ENCODE data around the gene SNX21. TPM values are rescaled to one million over a fixed set of nuclear protein-coding genes. Genes with fewer than 3 reads are reported as not detected.

Gene SNX21
- total and polyA plus RNA-seq, 2 donors (not counting 1 experiment from before 2014, with no cell fraction given), result 2.2 to 2.4 TPM

DNA sequence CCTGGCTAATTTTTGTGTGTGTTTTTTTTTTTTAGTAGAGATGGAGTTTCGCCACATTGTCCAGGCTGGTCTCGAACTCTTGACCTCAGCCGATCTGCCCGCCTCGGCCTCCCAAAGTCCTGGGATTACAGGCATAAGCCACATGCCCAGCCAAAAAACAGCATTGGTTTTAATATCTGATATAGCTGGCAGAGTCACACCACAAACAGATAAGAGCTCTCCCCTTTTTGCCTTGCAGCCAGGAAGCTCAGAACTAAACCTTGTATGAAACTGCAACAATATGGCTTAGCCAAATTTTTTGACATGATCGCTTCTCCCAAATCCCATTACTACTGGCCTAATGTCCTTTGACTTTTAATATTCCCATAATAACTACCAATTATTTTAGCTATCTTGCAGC, 18.7 kb downstream of the SNX21 start:
- no peaks in the 10 kb centered on the region for H3K9me3 Mint-ChIP-seq (ENCODE audit: insufficient read depth)
- 100% methylated on average over 4 of the region's 6 CpGs for WGBS (ENCODE audit: insufficient coverage)
- Histone ChIP-seq H3K9me3 (ENCODE audit: control extremely low read depth in 1 of 3, control insufficient read depth in 2 of 3, insufficient read depth in 1 of 3, low read length in 2 of 3) (no peaks in the 10 kb centered on the region), H3K4me1 (ENCODE audit: control insufficient read depth in 2 of 2, insufficient read depth in 2 of 2, low read length in 2 of 2) (peaks cover 11 to 19% of the 10 kb centered on the region in 2 donors), H3K27me3 (replicated peaks in 1 of 4; ENCODE audit: control extremely low read depth in 1 of 4, control insufficient read depth in 3 of 4, insufficient read depth in 4 of 4, low read length in 3 of 4) (no peaks in the 10 kb centered on the region), H3K27ac (ENCODE audit: low read length in 2 of 2) (no peak overlapping the region), H4K20me1 (ENCODE audit: control insufficient read depth, insufficient read depth, low read length, poor library complexity, severe bottlenecking) (no peaks in the 10 kb centered on the region), H3K9ac (ENCODE audit: low read length) (no peak overlapping the region), H3K4me3 (ENCODE audit: control extremely low read depth in 1 of 5, extremely low read depth in 1 of 5, insufficient read depth in 1 of 5, low read depth in 2 of 5, low read length in 4 of 5) (no peak overlapping the region), H2AFZ (ENCODE audit: insufficient read depth, low read depth, low read length, poor library complexity, severe bottlenecking) (no peak overlapping the region), H3K4me2 (replicated peaks; ENCODE audit: low read depth, low read length, poor library complexity, severe bottlenecking) (no peak overlapping the region), H3K36me3 (replicated peaks in 1 of 2; ENCODE audit: control extremely low read depth in 1 of 2, control insufficient read depth in 1 of 2, extremely low read depth in 1 of 2, insufficient read depth in 2 of 2, low read length in 1 of 2) (peaks cover 0 to 47% of the 10 kb centered on the region in 2 experiments), H3K79me2 (ENCODE audit: control insufficient read depth, insufficient read depth, low read length) (peaks cover 52% of the 10 kb centered on the region)
- no peak overlapping the region for H3K27ac Mint-ChIP-seq
- H3K27me3 Mint-ChIP-seq, result no peaks in the 10 kb centered on the region
- H3K4me1 Mint-ChIP-seq, result peaks cover 20% of the 10 kb centered on the region
- CTCF ChIA-PET, result interaction anchor here (1.8 kb wide), 1 partner anchor 54 kb away, joined by 3 read pairs; no protein-coding TSS in a partner anchor
- DNase-seq (no peak), ATAC-seq (ENCODE audit: low read depth) (no peak)
- TF ChIP-seq, protein P1, sequence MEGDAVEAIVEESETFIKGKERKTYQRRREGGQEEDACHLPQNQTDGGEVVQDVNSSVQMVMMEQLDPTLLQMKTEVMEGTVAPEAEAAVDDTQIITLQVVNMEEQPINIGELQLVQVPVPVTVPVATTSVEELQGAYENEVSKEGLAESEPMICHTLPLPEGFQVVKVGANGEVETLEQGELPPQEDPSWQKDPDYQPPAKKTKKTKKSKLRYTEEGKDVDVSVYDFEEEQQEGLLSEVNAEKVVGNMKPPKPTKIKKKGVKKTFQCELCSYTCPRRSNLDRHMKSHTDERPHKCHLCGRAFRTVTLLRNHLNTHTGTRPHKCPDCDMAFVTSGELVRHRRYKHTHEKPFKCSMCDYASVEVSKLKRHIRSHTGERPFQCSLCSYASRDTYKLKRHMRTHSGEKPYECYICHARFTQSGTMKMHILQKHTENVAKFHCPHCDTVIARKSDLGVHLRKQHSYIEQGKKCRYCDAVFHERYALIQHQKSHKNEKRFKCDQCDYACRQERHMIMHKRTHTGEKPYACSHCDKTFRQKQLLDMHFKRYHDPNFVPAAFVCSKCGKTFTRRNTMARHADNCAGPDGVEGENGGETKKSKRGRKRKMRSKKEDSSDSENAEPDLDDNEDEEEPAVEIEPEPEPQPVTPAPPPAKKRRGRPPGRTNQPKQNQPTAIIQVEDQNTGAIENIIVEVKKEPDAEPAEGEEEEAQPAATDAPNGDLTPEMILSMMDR (IDR thresholded peaks at IDR 0.05), result no peak
- no peak for TF ChIP-seq EZH2 (IDR thresholded peaks at IDR 0.05; ENCODE audit: borderline replicate concordance, insufficient read depth, low read depth, low read length, poor library complexity, severe bottlenecking)
- no peak overlapping the region for H3K4me3 Mint-ChIP-seq
- intact Hi-C loops (cut with micrococcal nuclease), result no loop called here
- POLR2A ChIA-PET, result no interaction called here

DNA sequence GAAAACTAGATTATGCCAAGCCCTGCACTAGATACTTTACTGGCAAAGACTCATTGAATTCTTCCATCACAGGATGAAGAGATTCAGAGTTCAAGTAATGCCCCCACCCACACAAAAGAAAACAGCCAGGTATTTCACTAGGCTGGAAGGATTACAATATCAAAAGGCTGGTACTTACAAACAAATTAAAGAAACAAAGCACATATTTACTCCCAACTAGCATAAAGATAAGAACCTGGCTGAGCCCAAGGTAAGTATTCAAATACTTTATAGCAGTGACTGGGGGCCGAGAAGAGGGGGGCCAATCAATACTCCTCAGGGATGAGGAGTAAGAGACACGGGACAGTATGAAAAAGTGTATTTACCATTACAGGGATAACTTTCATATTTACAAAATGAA, 19.9 kb downstream of the SNX21 start:
- no peak overlapping the region for H3K4me2 ChIP-seq (replicated peaks; ENCODE audit: low read depth, low read length, poor library complexity, severe bottlenecking)
- ATAC-seq (ENCODE audit: low read depth), result no peak
- H3K4me3 Mint-ChIP-seq, result no peak overlapping the region
- no peaks in the 10 kb centered on the region for H3K9me3 Mint-ChIP-seq (ENCODE audit: insufficient read depth)
- H3K27me3 ChIP-seq (replicated peaks in 1 of 4; ENCODE audit: control extremely low read depth in 1 of 4, control insufficient read depth in 3 of 4, insufficient read depth in 4 of 4, low read length in 3 of 4), result no peaks in the 10 kb centered on the region
- peaks cover 0 to 40% of the 10 kb centered on the region in 2 experiments for H3K36me3 ChIP-seq (replicated peaks in 1 of 2; ENCODE audit: control extremely low read depth in 1 of 2, control insufficient read depth in 1 of 2, extremely low read depth in 1 of 2, insufficient read depth in 2 of 2, low read length in 1 of 2)
- no peak overlapping the region for H3K27ac Mint-ChIP-seq
- H3K27ac ChIP-seq (ENCODE audit: low read length in 2 of 2), result no peak overlapping the region
- no peak overlapping the region for H2AFZ ChIP-seq (ENCODE audit: insufficient read depth, low read depth, low read length, poor library complexity, severe bottlenecking)
- peaks cover 30% of the 10 kb centered on the region for H3K4me1 Mint-ChIP-seq
- H3K9ac ChIP-seq (ENCODE audit: low read length), result no peak overlapping the region
- H3K4me1 ChIP-seq (ENCODE audit: control insufficient read depth in 2 of 2, insufficient read depth in 2 of 2, low read length in 2 of 2), result peaks cover 17 to 29% of the 10 kb centered on the region in 2 donors
- no peaks in the 10 kb centered on the region for H3K27me3 Mint-ChIP-seq
- intact Hi-C loops (cut with micrococcal nuclease), result no loop called here
- POLR2A ChIA-PET, result no interaction called here
- no peak overlapping the region for H3K4me3 ChIP-seq (ENCODE audit: control extremely low read depth in 1 of 5, extremely low read depth in 1 of 5, insufficient read depth in 1 of 5, low read depth in 2 of 5, low read length in 4 of 5)
- H3K9me3 ChIP-seq (ENCODE audit: control extremely low read depth in 1 of 3, control insufficient read depth in 2 of 3, insufficient read depth in 1 of 3, low read length in 2 of 3), result peaks cover 0 to 3% (median 0%) of the 10 kb centered on the region in 3 donors
- TF ChIP-seq EZH2 (IDR thresholded peaks at IDR 0.05; ENCODE audit: borderline replicate concordance, insufficient read depth, low read depth, low read length, poor library complexity, severe bottlenecking), result no peak
- TF ChIP-seq, protein P1 (IDR thresholded peaks at IDR 0.05), result no peak
- no peaks in the 10 kb centered on the region for H4K20me1 ChIP-seq (ENCODE audit: control insufficient read depth, insufficient read depth, low read length, poor library complexity, severe bottlenecking)
- peaks cover 61% of the 10 kb centered on the region for H3K79me2 ChIP-seq (ENCODE audit: control insufficient read depth, insufficient read depth, low read length)
- WGBS (ENCODE audit: insufficient coverage), result no CpG with 5 or more reads among the region's 2 CpGs
- CTCF ChIA-PET, result interaction anchor here (1.8 kb wide), 1 partner anchor 55 kb away, joined by 3 read pairs; no protein-coding TSS in a partner anchor
- no peak for DNase-seq
